GM19025 (cell line): ENCODE measurements around the gene DENND1B.

Experiments used
- ATAC-seq: cut with Tn5 transposase; IDR thresholded peaks from one replicate; pipeline ENCODE4 v1.9.1; 2021; ENCODE audit warnings: mild to moderate bottlenecking, low read depth, moderate library complexity; ENCODE audit not compliant: unreplicated experiment

The DENND1B gene

DNA sequence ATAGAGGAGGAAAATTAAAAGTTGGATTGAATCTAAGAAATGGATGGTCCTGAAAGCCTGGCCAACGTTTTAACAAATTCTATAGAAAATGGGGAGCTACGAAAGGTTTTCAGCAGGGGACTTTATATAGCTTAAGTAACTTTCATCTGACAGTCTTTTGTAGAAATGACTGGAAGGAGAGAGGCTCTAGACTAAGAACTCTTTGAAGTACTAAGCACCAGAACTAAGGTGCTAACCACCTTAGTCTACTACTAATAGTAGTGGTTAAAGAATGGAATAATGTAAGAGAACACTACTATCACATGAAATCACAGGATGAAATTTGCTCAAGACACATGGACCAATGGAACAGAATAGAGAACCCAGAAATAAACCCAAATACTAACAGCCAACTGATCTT is 126.1 kb downstream of the DENND1B start:
- no peak for ATAC-seq

- no peak for ATAC-seq
These were observed 137.0 kb downstream of the DENND1B start for GRCh38 chr1:197638316-197638715.

DNA sequence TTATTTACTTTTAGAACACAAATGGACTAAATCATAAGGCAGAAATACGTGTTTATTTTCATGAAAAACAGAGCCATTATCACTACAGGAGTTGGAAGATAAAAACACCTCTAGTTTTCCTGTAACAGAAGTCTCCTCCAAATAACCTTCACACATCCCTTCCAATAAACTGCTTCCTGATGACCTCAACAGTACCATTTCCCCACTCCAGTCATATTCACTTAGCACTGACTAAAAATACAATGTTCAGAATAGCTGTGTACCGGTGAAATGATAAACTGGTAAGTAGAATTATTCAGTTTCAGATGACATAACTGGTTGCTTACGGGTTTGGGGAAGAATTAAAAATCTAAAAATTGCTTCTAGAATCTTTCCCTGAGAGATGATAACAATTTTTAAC is 137.9 kb downstream of the DENND1B start:
- ATAC-seq = no peak

DNA sequence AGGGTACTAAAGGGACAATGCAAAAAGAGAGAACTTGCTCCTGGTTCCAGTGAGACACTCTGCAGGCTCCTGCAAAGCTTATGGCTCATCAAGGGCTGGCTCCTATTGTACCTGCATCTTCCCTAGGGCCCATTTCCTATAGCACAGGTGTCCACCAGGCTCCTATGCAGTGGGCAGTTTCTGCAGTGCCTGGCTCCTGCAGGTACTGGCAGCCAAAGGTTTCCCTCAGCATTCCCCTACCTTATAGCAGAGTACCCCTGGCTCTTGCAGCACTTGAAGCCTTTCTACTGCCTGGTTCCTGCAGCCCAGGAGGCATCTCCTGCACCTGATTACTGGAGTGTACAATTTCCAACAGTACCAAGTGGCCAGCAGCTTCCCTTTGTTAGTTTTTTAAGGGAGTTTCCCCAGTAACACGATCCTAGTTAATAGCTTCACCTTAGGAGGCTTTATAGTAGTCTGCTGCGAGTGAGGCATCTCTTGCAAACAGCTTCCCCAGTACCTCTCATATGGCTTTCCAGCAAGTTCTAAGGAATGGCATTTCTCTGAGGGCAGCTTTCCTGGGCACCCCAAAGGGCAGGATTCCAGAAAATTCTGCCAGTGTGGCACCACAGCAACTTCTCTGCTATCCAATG is 141.7 kb downstream of the DENND1B start:
- no peak for ATAC-seq

GRCh38 chr1:197632651-197633050 is 142.6 kb downstream of the DENND1B start:
- no peak for ATAC-seq

GRCh38 chr1:197632005-197632404 is 143.3 kb downstream of the DENND1B start:
- no peak for ATAC-seq

DNA sequence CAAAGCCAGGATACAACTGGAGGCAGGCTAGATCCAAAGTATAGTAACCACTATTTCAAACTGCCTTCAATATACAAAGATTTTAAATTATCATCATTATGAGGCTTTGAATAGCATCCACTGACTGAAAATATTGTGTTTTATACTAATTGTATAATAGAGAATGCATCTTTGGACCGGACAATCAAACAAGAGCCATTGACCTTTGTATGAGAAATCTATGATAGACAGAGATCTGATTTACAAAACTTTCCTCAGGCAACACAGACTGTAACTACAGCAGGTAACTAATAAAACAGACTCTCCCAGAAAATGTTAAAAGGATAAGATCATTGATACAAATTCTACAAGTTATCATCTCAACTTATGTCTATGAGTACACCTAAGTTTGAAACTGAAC is 152.9 kb downstream of the DENND1B start:
- ATAC-seq = no peak

DNA sequence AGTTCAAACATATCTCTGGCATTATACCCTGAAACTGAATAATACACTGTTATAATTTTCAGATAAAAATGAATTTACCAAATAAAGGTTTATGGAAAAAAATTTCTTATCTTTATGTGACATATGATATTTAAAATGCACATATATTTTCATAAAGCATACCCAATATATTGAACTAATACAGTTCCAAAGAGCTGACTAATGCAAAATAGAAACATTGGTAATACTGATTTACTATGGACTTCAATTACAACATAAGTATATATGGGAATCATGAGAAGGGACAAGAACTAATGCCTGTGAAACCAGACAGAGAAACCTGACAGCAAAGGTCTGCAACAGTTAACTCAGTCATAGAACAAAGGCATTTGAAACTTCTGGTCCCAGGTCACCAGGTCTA is 153.5 kb downstream of the DENND1B start:
- no peak for ATAC-seq

- ATAC-seq = no peak
These were observed 154.5 kb downstream of the DENND1B start for GRCh38 chr1:197620714-197621163.

GRCh38 chr1:197619008-197619640 is 156.2 kb downstream of the DENND1B start:
- no peak for ATAC-seq

GRCh38 chr1:197618061-197618460 is 157.2 kb downstream of the DENND1B start:
- ATAC-seq = no peak

GRCh38 chr1:197615693-197616011 is 159.6 kb downstream of the DENND1B start:
- ATAC-seq = no peak

DNA sequence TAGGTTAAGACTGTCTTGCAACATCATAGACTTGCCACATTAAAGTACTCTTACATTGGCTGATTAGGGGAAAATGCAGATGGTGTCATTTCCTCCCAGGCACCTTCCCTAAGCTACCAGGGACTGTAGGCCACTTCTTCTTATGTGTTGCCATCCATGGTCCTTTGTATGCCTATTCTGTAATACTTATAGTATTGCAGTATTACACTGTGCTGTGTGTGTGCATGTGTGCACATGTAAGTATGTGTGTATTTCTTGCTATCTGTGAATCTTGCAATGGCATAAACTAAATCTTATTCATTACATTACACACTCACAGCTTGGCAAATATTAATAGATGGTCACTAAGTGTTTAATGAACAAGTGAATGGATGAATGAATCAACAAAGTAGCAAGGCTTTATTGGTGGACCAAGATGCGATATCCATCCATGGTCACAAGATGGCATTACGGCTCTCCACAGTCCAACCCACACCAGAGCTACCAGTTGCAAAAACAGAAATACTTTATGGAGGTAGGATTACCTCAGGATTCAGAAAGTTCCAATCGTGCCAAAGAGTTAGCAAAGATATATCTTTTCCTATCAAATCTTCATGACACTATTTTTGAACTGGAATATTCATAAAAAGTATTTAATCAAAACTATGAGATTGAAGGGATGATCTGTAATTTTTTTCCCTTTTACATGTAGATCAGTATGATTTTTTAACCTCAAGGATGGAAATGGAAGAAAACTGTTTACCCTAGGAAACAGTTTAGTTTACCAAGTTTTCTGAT is 160.2 kb downstream of the DENND1B start:
- peak; percentile 63 for ATAC-seq

- no peak for ATAC-seq
These were observed 169.0 kb downstream of the DENND1B start for GRCh38 chr1:197606168-197606845.

DNA sequence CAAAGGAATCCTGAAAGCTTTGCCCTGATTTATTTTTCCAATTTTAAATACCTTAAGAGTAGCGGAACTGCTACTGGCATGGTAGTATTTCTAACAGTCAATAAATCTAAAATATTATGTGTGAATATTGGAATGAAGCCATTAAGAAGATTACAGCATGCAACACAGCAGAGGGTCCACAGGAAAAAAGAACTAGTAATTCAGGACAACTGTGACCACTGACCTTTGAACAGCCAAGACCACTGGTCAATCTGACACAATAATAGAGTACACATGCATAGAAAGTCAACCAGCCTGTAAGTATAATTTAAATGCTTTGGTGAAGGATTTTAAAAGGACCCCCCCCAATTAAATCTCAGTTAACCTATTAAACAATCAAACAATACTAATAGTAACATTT is 171.0 kb downstream of the DENND1B start:
- no peak for ATAC-seq

GRCh38 chr1:197600751-197601150 is 174.5 kb downstream of the DENND1B start:
- ATAC-seq = no peak

GRCh38 chr1:197599789-197600188 is 175.5 kb downstream of the DENND1B start:
- ATAC-seq = no peak

DNA sequence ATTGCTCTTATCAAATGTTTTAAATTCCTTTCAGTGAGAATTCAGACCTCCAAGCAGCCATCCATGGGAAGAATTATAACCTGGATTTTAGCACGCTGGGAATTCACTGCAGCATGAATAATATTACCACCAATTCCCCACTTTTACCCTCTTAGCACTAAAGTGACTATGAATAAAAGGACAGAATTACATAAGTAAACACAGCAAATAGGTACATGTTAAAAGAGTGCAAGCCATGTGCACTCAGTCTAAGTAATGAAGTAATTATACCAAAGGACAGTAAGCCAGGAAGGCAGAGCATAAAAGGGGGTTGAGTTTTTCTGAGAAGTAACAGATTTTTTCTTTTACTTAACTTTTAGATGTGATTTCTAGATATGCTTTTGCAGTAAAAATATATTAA is 176.3 kb downstream of the DENND1B start:
- no peak for ATAC-seq

DNA sequence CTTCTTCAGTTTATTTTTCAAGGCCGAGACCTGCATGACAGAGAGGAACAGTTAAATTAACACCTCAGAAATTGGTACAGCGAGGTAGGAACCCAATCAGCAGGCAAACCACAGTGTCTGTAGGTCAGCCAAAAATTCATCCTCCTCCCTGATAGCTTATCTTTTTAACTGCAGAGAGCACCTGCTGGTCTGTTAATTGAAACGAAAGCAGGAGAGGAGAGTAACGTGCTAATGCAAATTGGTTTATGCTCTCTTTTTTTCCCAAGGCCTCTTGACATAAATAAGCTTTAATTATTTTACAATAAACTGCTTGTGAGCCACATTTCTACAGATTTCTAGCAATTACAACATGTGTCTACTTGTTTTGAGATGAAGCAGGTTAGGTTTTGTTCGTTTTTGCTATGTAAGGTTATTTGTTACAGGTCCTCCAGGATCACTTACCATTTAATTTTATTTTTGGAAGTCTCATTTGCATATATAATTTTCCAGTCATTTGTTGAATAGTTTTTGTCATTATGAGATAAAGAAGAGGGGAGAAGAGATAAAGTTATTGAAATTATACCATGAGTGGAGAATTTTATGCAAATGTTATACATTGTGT is 179.9 kb downstream of the DENND1B start:
- ATAC-seq = no peak

GRCh38 chr1:197590687-197591086 is 184.6 kb downstream of the DENND1B start:
- ATAC-seq = no peak

DNA sequence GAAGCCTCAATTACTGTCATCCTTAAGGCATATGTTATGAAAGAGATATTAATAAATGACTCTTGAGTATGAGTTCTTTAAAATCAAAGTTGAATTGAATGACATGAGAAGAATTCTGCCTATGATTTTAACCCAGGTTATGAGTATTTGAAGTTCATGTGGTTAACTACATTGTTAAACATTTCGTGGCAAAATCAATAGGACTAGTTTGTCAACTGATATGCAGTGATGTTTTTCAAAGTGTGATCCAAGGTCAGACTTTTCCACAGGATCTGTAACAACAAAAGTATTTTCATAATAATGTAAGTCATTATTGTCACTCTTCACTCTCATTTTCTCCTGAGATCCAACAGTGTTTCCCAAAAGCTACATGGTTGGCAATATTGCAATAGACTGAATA is 189.5 kb downstream of the DENND1B start:
- no peak for ATAC-seq
